Osteoblast (primary cell): Measurements from ENCODE around the gene EFCAB6. TPM values are rescaled to one million over a fixed set of nuclear protein-coding genes. Genes with fewer than 3 reads are reported as not detected.
A peak's percentile ranks its signal among the peaks of the same experiment; 100 is the strongest.

Source experiments
- DNase-seq: peaks from one replicate; pipeline ENCODE4 v3.0.0; 2011; ENCODE audit warnings: low spot score, mixed read lengths; ENCODE audit not compliant: insufficient read length; ENCODE audit errors: missing footprints
- H2AFZ ChIP-seq: 2 replicates; pipeline ENCODE4 v1.6.0; 2011; ENCODE audit warnings: mild to moderate bottlenecking, low read length
- H3K27ac ChIP-seq: 2 replicates; pipeline ENCODE4 v1.5.1; 2011; ENCODE audit warnings: mild to moderate bottlenecking, low read depth, low read length, moderate library complexity
- H3K27me3 ChIP-seq: 2 replicates; pipeline ENCODE4 v1.6.0; 2012; ENCODE audit warnings: mild to moderate bottlenecking, control low read depth, inconsistent platforms, low read length, moderate library complexity; ENCODE audit not compliant: insufficient read depth
- H3K36me3 ChIP-seq: 2 replicates; pipeline ENCODE4 v1.5.1; 2011; ENCODE audit warnings: mild to moderate bottlenecking, low read length, control low read depth, moderate library complexity; ENCODE audit not compliant: insufficient read depth
- H3K4me1 ChIP-seq: 2 replicates; pipeline ENCODE4 v1.5.1; 2011; ENCODE audit warnings: mild to moderate bottlenecking, low read length, control low read depth, moderate library complexity; ENCODE audit not compliant: insufficient read depth
- H3K4me2 ChIP-seq: 2 replicates; pipeline ENCODE4 v1.6.0; 2011; ENCODE audit warnings: mild to moderate bottlenecking, low read length; ENCODE audit not compliant: insufficient read depth
- H3K4me3 ChIP-seq: fragments of 200-600 bp; sonication (generic); 3 replicates; pipeline ENCODE4 v1.5.1; 2012; ENCODE audit warnings: mild to moderate bottlenecking, low read length, inconsistent platforms; ENCODE audit not compliant: insufficient read depth
- H3K79me2 ChIP-seq: 2 replicates; pipeline ENCODE4 v1.6.0; 2012; ENCODE audit warnings: mild to moderate bottlenecking, low read length, control low read depth, inconsistent platforms; ENCODE audit not compliant: insufficient read depth
- H3K9me3 ChIP-seq: 2 replicates; pipeline ENCODE4 v1.5.1; 2011; ENCODE audit warnings: low read depth, low read length, control low read depth
- H4K20me1 ChIP-seq: 2 replicates; pipeline ENCODE4 v1.6.0; 2012; ENCODE audit warnings: mild to moderate bottlenecking, low read length, control low read depth; ENCODE audit not compliant: insufficient read depth
- CTCF ChIP-seq: IDR thresholded peaks from 2 replicates; pipeline ENCODE4 v1.5.1; 2011; ENCODE audit warnings: mild to moderate bottlenecking, low read depth, low read length, moderate library complexity; ENCODE audit errors: extremely low read depth
- total RNA-seq: library from RNA; depleted of rRNA; stranded (reverse); fragments of >200 nt; gene quantifications from 2 replicates; pipeline ENCODE4 v1.2.3, GENCODE V29; 2012

The EFCAB6 gene
- total RNA-seq, 1 donor: 1.8 TPM

GRCh38 chr22:43849731-43850130, 37.6 kb upstream of the EFCAB6 start:
- H3K27ac ChIP-seq: no peak overlapping the region
- no peaks in the 10 kb centered on the region for H3K4me1 ChIP-seq
- TF ChIP-seq CTCF: no peak
- H3K27me3 ChIP-seq: peaks cover 34% of the 10 kb centered on the region
- no peak for DNase-seq
- H3K36me3 ChIP-seq: no peaks in the 10 kb centered on the region
- H3K9me3 ChIP-seq: no peaks in the 10 kb centered on the region
- no peak overlapping the region for H3K4me2 ChIP-seq
- no peak overlapping the region for H3K4me3 ChIP-seq
- no peaks in the 10 kb centered on the region for H3K79me2 ChIP-seq
- no peaks in the 10 kb centered on the region for H4K20me1 ChIP-seq
- no peak overlapping the region for H2AFZ ChIP-seq

GRCh38 chr22:43848366-43849171, 36.5 kb upstream of the EFCAB6 start:
- Histone ChIP-seq H3K9me3 (no peaks in the 10 kb centered on the region), H3K79me2 (no peaks in the 10 kb centered on the region), H4K20me1 (no peaks in the 10 kb centered on the region), H3K4me3 (no peak overlapping the region), H3K4me1 (no peaks in the 10 kb centered on the region), H3K36me3 (no peaks in the 10 kb centered on the region), H2AFZ (no peak overlapping the region), H3K27me3 (peaks cover 34% of the 10 kb centered on the region), H3K4me2 (no peak overlapping the region), H3K27ac (no peak overlapping the region)
- peak; percentile 90 for DNase-seq
- TF ChIP-seq CTCF: peak; percentile 52

GRCh38 chr22:43847376-43848289, 35.5 kb upstream of the EFCAB6 start:
- no peak overlapping the region for H3K4me2 ChIP-seq
- no peaks in the 10 kb centered on the region for H3K79me2 ChIP-seq
- H3K27ac ChIP-seq: no peak overlapping the region
- H3K9me3 ChIP-seq: no peaks in the 10 kb centered on the region
- H3K36me3 ChIP-seq: no peaks in the 10 kb centered on the region
- H4K20me1 ChIP-seq: no peaks in the 10 kb centered on the region
- peak; percentile 70 for DNase-seq
- TF ChIP-seq CTCF: no peak
- H3K27me3 ChIP-seq: peaks cover 34% of the 10 kb centered on the region
- no peak overlapping the region for H3K4me3 ChIP-seq
- no peak overlapping the region for H2AFZ ChIP-seq
- no peaks in the 10 kb centered on the region for H3K4me1 ChIP-seq

GRCh38 chr22:43846966-43847365, 34.9 kb upstream of the EFCAB6 start:
- no peaks in the 10 kb centered on the region for H3K36me3 ChIP-seq
- H3K27ac ChIP-seq: no peak overlapping the region
- H3K9me3 ChIP-seq: no peaks in the 10 kb centered on the region
- no peaks in the 10 kb centered on the region for H3K79me2 ChIP-seq
- no peaks in the 10 kb centered on the region for H4K20me1 ChIP-seq
- H3K4me1 ChIP-seq: no peaks in the 10 kb centered on the region
- DNase-seq: peak; percentile 87
- no peak overlapping the region for H3K4me2 ChIP-seq
- H3K27me3 ChIP-seq: peaks cover 30% of the 10 kb centered on the region
- TF ChIP-seq CTCF: no peak
- no peak overlapping the region for H3K4me3 ChIP-seq
- no peak overlapping the region for H2AFZ ChIP-seq
